ES-I3 (cell line): Measurements from ENCODE around the gene CTNNBL1.

Experiments used
- H3K36me3 ChIP-seq: 2 replicates; pipeline ENCODE4 v1.6.1; 2013; ENCODE audit warnings: mild to moderate bottlenecking, low read length, control low read depth, moderate library complexity; ENCODE audit not compliant: insufficient read depth
- H3K4me1 ChIP-seq: 2 replicates; pipeline ENCODE4 v1.6.1; 2013; ENCODE audit warnings: mild to moderate bottlenecking, control low read depth, low read length; ENCODE audit not compliant: insufficient read depth
- H3K9ac ChIP-seq: 2 replicates; pipeline ENCODE4 v1.6.1; 2013; ENCODE audit warnings: low read depth, mild to moderate bottlenecking, low read length, moderate library complexity
- H3K9me3 ChIP-seq: 2 replicates; pipeline ENCODE4 v1.6.1; 2013; ENCODE audit warnings: mild to moderate bottlenecking, low read length, moderate library complexity; ENCODE audit not compliant: control insufficient read depth, insufficient read depth

Gene CTNNBL1

GRCh38 chr20:37733416-37733815, 39.6 kb downstream of the CTNNBL1 start:
- no peaks in the 10 kb centered on the region for H3K9me3 ChIP-seq
- H3K9ac ChIP-seq, result no peak overlapping the region
- H3K4me1 ChIP-seq, result no peaks in the 10 kb centered on the region
- H3K36me3 ChIP-seq, result peaks cover 9% of the 10 kb centered on the region

- Histone ChIP-seq H3K36me3 (peaks cover 9% of the 10 kb centered on the region), H3K9me3 (no peaks in the 10 kb centered on the region), H3K4me1 (no peaks in the 10 kb centered on the region), H3K9ac (no peak overlapping the region)
Observed at GRCh38 chr20:37734228-37734985, 40.6 kb downstream of the CTNNBL1 start.

GRCh38 chr20:37735541-37735940, 41.7 kb downstream of the CTNNBL1 start:
- H3K9me3 ChIP-seq, result no peaks in the 10 kb centered on the region
- no peak overlapping the region for H3K9ac ChIP-seq
- peaks cover 9% of the 10 kb centered on the region for H3K36me3 ChIP-seq
- no peaks in the 10 kb centered on the region for H3K4me1 ChIP-seq

- peaks cover 9% of the 10 kb centered on the region for H3K36me3 ChIP-seq
- H3K9ac ChIP-seq, result no peak overlapping the region
- no peaks in the 10 kb centered on the region for H3K9me3 ChIP-seq
- H3K4me1 ChIP-seq, result no peaks in the 10 kb centered on the region
Observed at GRCh38 chr20:37736132-37736531, 42.3 kb downstream of the CTNNBL1 start.

GRCh38 chr20:37737826-37738420, 44.1 kb downstream of the CTNNBL1 start:
- peaks cover 9% of the 10 kb centered on the region for H3K36me3 ChIP-seq
- H3K4me1 ChIP-seq, result no peaks in the 10 kb centered on the region
- no peak overlapping the region for H3K9ac ChIP-seq
- no peaks in the 10 kb centered on the region for H3K9me3 ChIP-seq

GRCh38 chr20:37741055-37741454, 47.2 kb downstream of the CTNNBL1 start:
- Histone ChIP-seq H3K9me3 (no peaks in the 10 kb centered on the region), H3K36me3 (peaks cover 9% of the 10 kb centered on the region), H3K9ac (no peak overlapping the region), H3K4me1 (peaks cover 8% of the 10 kb centered on the region; the same call in 1 of the 2 replicates)

- Histone ChIP-seq H3K4me1 (peaks cover 8% of the 10 kb centered on the region; the same call in 1 of the 2 replicates), H3K9me3 (no peaks in the 10 kb centered on the region), H3K36me3 (peaks cover 8% of the 10 kb centered on the region), H3K9ac (no peak overlapping the region)
Observed at GRCh38 chr20:37741570-37741969, 47.7 kb downstream of the CTNNBL1 start.

- no peaks in the 10 kb centered on the region for H3K9me3 ChIP-seq
Observed at GRCh38 chr20:37742131-37742530, 48.3 kb downstream of the CTNNBL1 start.

GRCh38 chr20:37744347-37744746, 50.5 kb downstream of the CTNNBL1 start:
- peaks cover 8% of the 10 kb centered on the region; the same call in 1 of the 2 replicates for H3K4me1 ChIP-seq
- no peaks in the 10 kb centered on the region; the same call in 1 of the 2 replicates for H3K36me3 ChIP-seq
- H3K9me3 ChIP-seq, result no peaks in the 10 kb centered on the region

More at GRCh38 chr20:37742131-37742530, 48.3 kb downstream of the CTNNBL1 start:
- peaks cover 7% of the 10 kb centered on the region for H3K36me3 ChIP-seq
- H3K4me1 ChIP-seq, result peaks cover 8% of the 10 kb centered on the region; the same call in 1 of the 2 replicates
- no peak overlapping the region for H3K9ac ChIP-seq

GRCh38 chr20:37745553-37745952, 51.7 kb downstream of the CTNNBL1 start:
- peaks cover 8% of the 10 kb centered on the region; the same call in 1 of the 2 replicates for H3K4me1 ChIP-seq

More at GRCh38 chr20:37744347-37744746, 50.5 kb downstream of the CTNNBL1 start:
- H3K9ac ChIP-seq, result no peak overlapping the region

GRCh38 chr20:37748015-37748414, 54.2 kb downstream of the CTNNBL1 start:
- H3K4me1 ChIP-seq, result peaks cover 8% of the 10 kb centered on the region; the same call in 1 of the 2 replicates
- no peak overlapping the region for H3K9ac ChIP-seq

More at GRCh38 chr20:37745553-37745952, 51.7 kb downstream of the CTNNBL1 start:
- no peak overlapping the region for H3K9ac ChIP-seq
- no peaks in the 10 kb centered on the region; the same call in 1 of the 2 replicates for H3K36me3 ChIP-seq
- H3K9me3 ChIP-seq, result no peaks in the 10 kb centered on the region

GRCh38 chr20:37749218-37749617, 55.4 kb downstream of the CTNNBL1 start:
- no peaks in the 10 kb centered on the region for H3K9me3 ChIP-seq
- H3K36me3 ChIP-seq, result no peaks in the 10 kb centered on the region; the same call in 1 of the 2 replicates
- H3K4me1 ChIP-seq, result peaks cover 8% of the 10 kb centered on the region; the same call in 1 of the 2 replicates
- H3K9ac ChIP-seq, result no peak overlapping the region

More at GRCh38 chr20:37748015-37748414, 54.2 kb downstream of the CTNNBL1 start:
- Histone ChIP-seq H3K9me3 (no peaks in the 10 kb centered on the region), H3K36me3 (no peaks in the 10 kb centered on the region; the same call in 1 of the 2 replicates)

- no peak overlapping the region for H3K9ac ChIP-seq
- peaks cover 8% of the 10 kb centered on the region; the same call in 1 of the 2 replicates for H3K4me1 ChIP-seq
- H3K9me3 ChIP-seq, result no peaks in the 10 kb centered on the region
- no peaks in the 10 kb centered on the region; the same call in 1 of the 2 replicates for H3K36me3 ChIP-seq
Observed at GRCh38 chr20:37749620-37750403, 56.0 kb downstream of the CTNNBL1 start.

GRCh38 chr20:37755665-37756064, 61.8 kb downstream of the CTNNBL1 start:
- H3K4me1 ChIP-seq, result no peaks in the 10 kb centered on the region

More at GRCh38 chr20:37755665-37756064, 61.8 kb downstream of the CTNNBL1 start:
- peaks cover 3% of the 10 kb centered on the region; the same call in 1 of the 2 replicates for H3K36me3 ChIP-seq
- H3K9me3 ChIP-seq, result no peaks in the 10 kb centered on the region
- no peak overlapping the region for H3K9ac ChIP-seq
